Upper lobe of left lung (tissue), 4 donors: Measurements from ENCODE around the gene IL1RAPL1.

ENCODE experiments used
- CTCF ChIP-seq, 6 experiments: fragments of 450-650 bp in 4 of 6; fragments of 200-600 bp in 2 of 6; sonication (generic) in 2 of 6; IDR thresholded peaks; one replicate each; pipeline ENCODE4 v1.5.1; 2016 to 2019; ENCODE audit warnings: antibody characterized with exemption in 6 of 6
- EP300 ChIP-seq, 4 donors: sonication (generic); formaldehyde crosslinking; IDR thresholded peaks; one replicate each; pipeline ENCODE4 v1.5.1; 2017; ENCODE audit warnings: antibody characterized with exemption in 4 of 4, control low read depth in 2 of 4

GRCh38 chrX:29196501-29196900 lies 609.3 kb downstream of the IL1RAPL1 start:
- TF ChIP-seq EP300 (IDR thresholded peaks at IDR 0.05) (no peak), CTCF (IDR thresholded peaks at IDR 0.05) (no peak)
